GM18873 (cell line): Measurements from ENCODE around the gene IGSF21.

Experiments used
- ATAC-seq: cut with Tn5 transposase; IDR thresholded peaks from one replicate; pipeline ENCODE4 v1.9.1; 2021; ENCODE audit warnings: mild to moderate bottlenecking, moderate library complexity, moderate number of reproducible peaks; ENCODE audit not compliant: unreplicated experiment, low FRiP score

IGSF21 gene

DNA sequence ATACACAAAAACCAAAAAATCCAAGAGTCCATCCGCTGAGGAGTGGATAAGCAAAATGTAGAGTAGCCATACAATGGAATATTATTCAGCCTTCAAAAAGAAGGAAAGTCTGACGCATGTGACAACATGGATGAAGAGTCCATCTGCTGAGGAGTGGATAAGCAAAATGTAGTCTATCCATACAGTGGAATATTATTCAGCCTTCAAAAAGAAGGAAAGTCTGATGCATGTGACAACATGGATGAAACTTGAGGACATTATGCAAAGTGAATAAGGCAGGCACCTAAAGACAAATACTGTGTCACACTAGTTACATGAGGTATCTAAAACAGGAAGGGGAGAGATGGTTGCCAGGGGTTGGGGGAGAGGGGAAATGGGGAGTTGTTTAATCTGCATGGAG lies 14.0 kb upstream of the IGSF21 start:
- ATAC-seq, result no peak

- no peak for ATAC-seq
Measured at GRCh38 chr1:18094096-18094495, 13.5 kb upstream of the IGSF21 start.

DNA sequence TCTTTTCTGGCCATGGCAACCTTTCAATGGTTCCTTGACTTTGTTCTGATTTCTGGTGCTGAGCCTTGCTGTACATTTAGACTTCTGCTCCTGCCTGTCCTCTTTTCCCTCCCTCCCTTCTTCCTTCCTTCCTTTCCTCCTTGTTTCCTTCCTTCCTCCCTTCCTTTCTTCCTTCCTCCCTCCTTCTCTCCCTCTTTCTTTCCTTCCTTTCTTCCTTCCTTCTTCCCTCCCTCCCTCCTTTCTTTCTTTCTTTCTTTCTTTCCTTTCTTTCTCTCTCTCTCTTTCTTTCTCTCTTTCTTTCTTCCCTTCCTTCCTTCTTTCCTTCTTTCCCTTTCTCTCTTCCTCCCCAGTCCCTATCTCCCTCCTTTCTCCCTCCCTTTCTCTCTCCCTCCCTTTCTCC lies 10.4 kb upstream of the IGSF21 start:
- ATAC-seq, result no peak

DNA sequence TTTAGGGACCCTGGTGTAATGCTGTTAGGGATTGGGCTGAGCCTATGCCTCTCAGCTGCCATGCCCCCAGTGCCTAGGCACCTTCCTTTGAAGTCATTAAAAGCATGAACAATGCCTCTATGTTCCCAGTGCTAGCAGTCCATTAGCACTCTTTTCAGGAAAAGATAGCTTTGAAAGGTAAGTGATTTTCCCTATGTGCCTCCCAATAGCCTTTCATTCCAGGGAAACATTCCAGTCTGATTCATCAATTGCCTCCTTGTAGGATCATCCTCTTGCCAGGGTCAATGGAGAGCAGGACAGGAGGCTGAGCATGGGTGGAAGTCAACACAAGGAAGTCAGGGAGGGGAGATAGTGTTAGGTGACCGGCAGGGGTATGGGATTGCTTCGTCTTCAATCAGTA lies 8.6 kb upstream of the IGSF21 start:
- ATAC-seq, result no peak

DNA sequence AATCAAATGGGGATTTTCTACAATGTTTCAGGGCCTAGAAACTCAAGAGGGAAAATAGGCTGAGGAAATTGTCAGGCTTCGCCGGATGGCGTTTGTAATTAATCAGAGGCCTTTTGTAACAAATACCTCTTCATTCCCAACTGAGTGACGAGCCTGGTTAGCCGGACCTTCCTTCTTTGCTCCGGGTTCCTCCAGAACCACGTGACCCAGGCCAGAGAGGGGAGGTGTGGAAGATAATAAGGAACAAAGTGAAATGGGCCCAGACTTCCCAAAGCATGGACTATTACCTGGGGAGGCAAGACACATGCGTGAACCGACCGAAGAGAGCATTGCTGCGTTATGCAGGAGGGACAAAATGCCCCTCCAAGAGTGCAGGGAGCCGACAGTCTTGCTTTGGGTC lies 7.5 kb upstream of the IGSF21 start:
- no peak for ATAC-seq

- ATAC-seq, result no peak
Measured at GRCh38 chr1:18100491-18101063, 7.0 kb upstream of the IGSF21 start.

DNA sequence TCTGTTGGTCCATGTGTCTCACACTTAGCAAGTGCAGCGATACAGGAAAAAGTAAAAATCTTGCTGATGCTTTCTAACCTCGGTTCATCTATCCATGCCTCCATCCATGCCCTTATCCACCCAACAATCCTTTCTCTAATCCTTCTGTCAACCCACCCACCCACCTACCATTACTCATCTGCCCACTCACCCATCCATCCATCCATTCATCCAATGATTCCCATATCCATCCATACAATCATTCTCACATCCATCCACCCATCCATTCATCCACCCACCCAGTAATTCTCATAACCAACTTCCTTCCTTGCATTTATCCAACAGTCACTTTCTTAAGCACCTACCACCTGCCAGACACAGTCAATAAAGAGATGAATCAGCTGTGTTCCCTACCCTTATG lies 6.1 kb upstream of the IGSF21 start:
- ATAC-seq, result no peak

DNA sequence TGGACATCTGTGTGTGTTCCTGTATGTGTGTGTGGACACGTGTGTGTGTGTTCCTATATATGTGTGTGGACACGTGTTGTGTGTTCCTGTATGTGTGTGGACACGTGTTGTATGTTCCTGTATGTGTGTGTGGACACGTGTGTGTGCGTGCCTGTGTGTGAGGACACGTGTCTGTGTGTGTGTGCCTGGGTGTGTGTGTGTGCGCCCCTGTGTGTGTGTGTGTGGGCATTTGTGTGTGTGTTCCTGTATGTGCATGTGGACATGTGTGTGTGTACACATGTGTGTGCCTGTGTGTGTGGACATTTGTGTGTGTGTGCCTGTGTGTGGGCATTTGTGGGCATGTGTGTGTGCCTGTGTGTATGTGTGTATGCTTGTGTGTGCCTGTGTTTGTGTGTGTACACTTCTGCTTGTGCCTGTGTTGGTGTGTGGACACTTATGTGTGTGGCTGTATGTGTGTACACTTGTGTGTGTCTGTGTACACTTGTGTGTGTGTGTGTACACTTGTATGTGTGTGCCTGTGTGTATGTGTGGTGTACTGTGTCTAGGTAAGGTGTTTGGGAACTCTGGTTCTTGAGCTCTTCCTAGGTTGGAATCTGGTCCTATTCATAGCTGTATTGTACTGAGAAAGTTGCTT lies 3.7 kb upstream of the IGSF21 start:
- no peak for ATAC-seq

DNA sequence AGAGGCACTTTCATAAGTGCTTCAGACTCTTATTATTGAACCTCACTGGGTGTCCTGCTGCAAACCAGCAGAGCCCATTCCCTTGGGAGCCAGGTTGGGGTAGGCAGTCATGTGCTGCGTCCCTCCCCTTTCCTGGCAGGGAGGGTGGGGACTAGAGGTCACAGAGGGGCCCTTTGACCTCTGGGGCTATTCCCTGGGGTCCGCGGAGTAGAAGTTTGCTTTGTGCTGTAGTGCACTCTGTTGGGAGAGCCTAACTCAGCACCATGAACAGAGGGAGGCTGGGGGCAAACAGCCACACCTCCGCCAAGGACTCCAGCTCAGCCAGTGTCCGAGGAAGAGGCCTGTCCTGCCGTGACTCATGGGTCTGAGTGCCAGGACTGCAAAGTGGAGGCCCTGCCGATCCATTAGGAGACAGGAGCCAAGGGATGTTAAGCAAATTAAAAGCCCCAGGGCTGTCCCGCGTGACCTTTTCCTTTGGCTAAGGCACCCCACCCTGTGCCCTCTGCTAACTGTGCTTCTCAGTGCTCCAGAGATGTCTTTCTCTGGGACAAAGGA lies 3.0 kb upstream of the IGSF21 start:
- no peak for ATAC-seq

- no peak for ATAC-seq
Measured at GRCh38 chr1:18105196-18105595, 2.4 kb upstream of the IGSF21 start.

DNA sequence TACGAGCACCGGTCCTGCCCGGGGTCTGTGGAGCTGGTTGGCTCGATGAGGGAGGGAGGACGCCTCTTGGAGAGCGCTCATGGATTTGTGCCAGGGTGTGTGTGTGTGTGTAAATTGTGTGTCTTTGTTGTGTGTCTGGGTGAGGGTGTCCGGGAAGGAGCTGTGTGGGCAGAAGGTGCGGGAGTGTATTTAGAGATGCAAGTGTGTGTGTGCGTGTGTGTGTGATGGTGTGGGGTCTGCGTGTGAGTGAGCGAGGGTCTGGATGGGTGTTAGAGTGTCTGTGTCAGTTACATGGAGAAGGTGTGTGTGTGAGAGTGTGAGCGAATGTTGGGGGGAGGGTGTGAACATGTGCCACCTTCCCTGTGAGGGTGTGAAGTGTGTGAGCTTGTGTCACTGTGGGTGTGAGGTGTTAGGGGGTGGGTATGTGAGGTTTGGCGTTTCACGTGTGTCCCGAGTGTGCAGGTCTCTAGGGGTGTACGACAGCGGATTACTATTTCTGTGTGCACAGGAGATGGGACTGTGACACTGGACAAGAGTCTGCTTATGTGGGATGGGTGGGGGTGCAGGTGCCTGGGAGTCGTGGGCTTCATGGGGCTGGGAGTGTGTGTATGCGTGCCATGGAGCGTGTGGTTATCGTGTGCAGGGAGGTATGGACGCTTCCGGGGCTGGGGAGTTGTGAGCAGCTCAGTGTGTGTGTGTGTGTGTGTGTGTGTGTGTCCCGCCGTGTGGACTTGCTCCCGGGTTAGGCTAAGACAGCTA lies 880 bp downstream of the IGSF21 start:
- no peak for ATAC-seq

DNA sequence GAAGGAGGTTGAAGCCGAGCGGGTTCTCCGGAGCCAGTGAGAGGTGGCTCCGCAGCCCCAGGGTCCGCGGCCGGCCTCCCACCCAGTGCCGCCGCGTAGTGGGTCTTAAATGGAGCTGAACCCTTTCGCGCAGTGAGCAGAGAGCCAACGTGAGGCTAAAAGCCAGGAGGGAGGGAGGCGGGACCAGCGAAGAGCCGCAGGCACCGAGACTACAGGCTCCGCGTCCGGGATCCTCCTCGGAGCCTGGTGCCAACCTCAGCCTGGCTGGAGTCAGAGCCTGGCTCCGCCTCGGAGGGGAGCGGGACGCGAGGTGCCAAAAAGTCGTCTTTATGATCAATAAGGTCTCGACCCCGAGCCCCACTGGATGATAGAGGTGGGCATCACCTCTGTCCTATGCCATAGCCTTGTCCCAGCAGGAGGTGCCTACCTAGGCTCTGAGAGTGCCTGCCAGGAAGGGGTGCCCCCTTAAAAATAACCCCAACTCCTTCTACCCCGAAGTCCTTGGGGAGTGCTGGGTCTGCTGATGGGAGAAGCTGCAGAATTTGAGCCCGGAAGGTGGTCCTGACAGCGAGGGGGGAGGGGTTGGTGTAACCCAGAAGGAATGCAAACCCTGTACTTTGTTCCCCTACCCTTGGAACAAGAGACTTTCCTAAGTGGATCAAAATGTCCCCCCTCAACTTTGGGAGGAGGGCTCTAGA lies 1.6 kb downstream of the IGSF21 start:
- ATAC-seq, result no peak

DNA sequence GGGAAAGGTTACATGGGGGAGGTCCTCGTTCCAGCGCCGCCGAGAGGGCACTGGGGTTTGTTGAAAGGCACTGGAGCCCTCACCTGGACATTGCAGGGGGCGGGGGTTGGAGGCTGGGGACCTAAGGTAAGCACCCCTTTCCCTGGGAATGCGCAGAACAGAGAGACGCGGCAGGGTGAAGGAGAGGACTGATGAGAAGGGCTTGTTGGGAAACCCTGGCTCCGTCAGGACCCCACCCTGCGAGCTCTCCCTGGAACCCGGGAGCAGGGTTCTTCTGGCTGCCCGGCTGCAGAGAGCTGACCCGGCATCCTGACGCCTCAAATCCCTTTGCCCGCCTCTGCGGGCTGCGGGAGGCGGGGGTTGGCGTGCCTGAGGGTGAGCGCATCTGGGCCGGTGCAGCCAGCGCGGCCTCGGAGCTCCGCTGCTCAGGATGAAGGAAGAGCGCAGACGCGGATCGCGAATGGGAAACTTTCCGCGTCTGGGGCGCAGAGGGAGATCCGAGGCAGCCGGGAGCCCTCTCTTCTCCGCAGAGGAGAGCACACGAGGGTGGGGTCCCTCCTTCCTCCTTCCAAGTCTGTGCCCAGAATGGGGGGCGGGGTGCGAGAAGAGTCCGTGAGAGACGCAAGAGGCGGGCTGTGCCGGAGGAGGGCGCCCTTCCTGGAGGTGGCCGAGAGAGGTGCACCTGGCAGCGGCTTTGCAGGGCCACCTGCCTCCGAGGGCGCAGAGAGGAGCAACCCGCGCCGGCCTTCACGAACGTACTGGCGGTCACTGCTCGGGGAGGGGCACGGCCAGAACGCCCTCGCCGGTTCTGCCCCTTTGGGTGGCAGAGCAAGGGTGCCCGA lies 2.4 kb downstream of the IGSF21 start:
- ATAC-seq, result no peak

GRCh38 chr1:18110598-18110939 lies 3.0 kb downstream of the IGSF21 start:
- no peak for ATAC-seq

DNA sequence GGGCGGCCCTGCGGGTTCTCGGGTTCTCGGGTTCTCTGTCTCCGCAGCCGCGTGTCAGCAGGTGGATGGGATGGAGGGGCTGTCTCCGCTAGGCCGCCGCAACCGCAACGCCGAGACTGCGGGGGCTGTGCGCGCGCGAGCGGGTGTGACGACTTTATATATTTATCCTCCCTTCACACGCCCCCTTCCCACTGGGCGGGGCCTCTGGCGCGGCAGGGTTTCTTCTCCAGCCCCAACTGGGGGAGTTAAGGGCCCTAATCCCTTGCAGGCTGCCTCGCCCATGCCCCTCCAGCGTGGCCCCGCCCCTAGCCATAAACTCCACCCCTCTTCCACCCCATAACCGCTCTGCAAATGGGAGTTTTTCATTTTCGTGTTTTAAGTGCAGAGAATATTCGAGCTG lies 3.4 kb downstream of the IGSF21 start:
- ATAC-seq, result no peak

GRCh38 chr1:18111605-18112297 lies 4.2 kb downstream of the IGSF21 start:
- no peak for ATAC-seq

- ATAC-seq, result no peak
Measured at GRCh38 chr1:18112611-18113010, 5.0 kb downstream of the IGSF21 start.

- ATAC-seq, result no peak
Measured at GRCh38 chr1:18114726-18115410, 7.3 kb downstream of the IGSF21 start.

DNA sequence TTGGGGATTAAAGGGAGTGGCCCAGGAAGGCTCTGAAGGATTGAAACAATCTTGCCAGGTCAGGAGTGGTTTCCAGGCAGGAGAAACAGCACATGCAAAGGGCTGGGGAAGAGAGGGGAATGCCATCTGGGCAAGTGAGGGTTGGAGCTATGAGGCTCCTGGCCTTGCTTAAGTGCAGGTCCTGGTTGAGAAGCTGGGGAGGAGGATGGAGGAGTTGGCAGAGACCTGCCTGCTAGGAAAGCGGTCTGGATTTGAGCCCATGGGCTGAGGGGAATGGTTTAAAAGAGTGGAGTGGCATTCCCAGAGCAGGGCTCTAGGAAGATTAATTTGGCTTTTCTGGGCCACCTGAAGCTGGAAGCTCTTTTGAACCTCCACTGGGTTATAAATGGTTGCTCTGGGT lies 9.2 kb downstream of the IGSF21 start:
- ATAC-seq, result no peak
